ENCODE results near the gene CACNA1G.
A peak's percentile ranks its signal among the peaks of the same experiment; 100 is the strongest.

CACNA1G gene

DNA sequence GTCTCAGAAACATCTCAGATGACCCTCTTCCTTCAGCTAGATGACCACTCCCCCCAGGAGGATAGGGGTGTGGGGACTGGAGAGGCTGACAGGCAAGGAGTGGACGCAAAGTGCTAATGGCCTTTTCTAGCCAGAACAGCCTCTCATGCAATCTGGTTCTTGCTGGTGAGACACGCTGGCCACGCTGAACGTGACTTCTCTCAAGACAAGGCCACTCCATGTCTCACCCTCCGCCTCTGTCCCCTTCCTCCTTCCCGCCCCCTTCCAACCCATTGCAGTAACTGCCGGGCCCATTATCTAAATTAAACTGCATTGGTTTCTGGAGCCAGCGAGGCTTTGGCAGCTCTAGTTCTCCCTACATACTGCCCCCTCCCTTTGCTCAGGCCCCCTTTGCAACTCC is 9.5 kb downstream of the CACNA1G start:
- no peak for DNase-seq

DNA sequence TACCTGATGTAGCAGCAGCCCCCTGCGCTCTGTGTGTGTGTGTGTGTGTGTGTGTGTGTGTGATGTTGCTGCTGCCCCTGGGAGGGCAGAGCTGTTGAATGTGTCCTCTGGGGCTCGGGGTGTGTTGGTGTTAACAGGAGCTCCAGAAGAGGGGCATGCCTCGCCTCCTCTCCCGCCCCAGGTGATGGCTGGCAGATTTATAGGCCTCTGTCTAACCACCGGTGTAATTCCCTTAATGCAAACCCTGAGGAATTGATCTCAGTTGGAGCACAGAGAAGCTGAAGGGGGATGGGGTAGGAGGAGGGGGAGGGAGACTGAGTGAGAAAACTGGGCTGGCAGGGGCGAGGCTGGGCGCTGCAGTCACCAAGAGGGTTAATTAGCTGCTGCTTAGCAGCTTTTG is 10.0 kb downstream of the CACNA1G start:
- DNase-seq = no peak

DNA sequence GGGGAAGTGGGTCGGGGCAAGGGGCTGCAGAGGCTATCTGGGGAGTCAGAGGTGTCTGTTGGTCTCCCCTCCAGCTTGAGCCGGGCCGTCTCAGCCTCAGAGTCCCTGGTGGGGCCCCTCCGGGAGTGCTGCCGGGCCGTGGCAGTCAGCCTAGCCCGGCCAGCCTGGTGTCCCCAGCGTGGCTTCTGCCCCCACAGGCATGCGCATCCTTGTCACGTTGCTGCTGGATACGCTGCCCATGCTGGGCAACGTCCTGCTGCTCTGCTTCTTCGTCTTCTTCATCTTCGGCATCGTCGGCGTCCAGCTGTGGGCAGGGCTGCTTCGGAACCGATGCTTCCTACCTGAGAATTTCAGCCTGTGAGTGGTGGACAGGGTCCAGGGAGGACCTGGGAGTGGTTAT is 11.2 kb downstream of the CACNA1G start:
- no peak for DNase-seq

DNA sequence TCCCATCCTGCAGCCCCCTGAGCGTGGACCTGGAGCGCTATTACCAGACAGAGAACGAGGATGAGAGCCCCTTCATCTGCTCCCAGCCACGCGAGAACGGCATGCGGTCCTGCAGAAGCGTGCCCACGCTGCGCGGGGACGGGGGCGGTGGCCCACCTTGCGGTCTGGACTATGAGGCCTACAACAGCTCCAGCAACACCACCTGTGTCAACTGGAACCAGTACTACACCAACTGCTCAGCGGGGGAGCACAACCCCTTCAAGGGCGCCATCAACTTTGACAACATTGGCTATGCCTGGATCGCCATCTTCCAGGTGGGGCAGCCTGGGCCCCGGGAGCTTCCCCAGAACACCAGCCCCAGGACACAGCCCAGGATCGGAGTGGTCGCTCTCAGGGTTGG is 12.0 kb downstream of the CACNA1G start:
- DNase-seq = no peak

DNA sequence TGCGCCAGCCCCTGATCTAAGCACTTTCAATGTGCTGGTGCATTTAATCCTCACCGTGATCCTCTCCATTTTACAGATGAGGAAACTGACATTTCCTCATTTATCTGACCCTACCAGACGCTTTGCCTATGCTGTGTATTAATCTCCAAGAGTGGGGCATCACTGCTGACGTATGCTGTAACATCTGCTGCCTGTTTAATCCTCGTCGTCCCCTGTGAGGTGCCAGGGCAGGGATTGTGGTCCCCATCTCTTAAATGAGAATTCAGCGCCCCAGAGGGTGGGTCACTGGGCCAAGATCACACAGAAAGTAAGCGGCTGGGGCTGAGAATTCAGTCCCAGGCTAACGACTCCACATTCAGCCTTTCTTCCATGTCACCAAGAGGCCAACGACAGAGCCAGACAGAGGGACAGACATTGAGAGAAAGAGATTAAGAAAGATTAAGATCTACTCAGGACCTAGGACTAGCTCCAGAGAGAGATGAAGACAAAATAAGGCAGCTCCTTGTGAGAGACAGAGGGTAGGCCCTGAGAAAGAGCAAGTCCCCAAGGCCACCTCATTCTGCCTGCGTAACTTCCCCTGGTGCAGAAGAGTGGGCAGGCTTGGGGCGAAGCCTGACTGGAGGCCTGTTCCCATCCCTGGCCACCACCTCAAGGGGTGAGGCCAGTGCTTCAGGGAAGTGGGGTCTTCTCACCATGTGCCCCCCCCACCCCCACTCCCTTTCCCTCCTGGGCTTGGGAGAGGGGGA is 13.5 kb downstream of the CACNA1G start:
- no peak for DNase-seq

DNA sequence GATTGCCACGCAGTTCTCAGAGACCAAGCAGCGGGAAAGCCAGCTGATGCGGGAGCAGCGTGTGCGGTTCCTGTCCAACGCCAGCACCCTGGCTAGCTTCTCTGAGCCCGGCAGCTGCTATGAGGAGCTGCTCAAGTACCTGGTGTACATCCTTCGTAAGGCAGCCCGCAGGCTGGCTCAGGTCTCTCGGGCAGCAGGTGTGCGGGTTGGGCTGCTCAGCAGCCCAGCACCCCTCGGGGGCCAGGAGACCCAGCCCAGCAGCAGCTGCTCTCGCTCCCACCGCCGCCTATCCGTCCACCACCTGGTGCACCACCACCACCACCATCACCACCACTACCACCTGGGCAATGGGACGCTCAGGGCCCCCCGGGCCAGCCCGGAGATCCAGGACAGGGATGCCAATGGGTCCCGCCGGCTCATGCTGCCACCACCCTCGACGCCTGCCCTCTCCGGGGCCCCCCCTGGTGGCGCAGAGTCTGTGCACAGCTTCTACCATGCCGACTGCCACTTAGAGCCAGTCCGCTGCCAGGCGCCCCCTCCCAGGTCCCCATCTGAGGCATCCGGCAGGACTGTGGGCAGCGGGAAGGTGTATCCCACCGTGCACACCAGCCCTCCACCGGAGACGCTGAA is 15.2 kb downstream of the CACNA1G start:
- peak; percentile 19 for DNase-seq

DNA sequence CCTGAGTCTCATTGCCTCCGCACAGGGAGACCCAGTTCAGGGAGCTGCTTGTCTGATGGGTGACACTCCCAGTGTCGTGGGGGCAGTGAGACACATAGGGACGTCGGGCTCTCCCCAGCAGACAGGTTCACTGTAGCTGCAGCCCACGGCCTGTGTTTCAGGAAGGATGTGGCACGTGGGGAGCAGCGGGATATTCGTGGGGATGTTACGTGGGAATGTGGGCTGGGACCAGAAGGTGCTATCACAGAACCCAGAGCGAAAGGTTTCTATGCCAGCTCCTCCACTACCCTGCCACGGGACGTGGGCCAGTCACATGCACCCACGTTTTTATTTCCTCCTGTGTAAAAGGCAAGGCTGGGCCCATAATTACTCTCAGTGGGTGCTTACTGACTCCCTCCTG is 16.3 kb downstream of the CACNA1G start:
- no peak for DNase-seq

DNA sequence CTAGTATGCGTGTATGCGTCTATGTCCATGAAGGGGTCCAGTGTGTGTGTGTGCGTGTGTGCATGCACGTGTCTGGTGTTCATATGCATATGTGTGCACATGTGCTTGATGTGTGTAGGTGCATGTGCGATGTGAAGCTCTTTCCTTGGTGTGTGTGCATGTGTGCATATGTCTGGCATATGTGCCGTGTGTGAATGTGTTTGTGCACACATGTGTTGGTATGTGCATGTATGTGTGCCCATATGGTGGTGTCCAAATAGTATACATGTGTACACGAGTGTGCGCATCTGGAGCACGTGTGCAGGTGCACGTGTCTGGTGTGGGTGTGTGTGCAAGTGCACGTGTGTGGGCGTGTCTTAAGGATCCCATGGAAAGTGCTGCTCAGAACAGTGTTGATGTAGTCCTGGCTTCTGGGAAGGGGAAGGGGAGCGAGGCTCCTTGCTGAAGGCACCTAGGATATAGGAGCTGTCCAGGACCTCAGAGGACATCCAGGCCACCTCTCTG is 17.0 kb downstream of the CACNA1G start:
- no peak for DNase-seq

DNA sequence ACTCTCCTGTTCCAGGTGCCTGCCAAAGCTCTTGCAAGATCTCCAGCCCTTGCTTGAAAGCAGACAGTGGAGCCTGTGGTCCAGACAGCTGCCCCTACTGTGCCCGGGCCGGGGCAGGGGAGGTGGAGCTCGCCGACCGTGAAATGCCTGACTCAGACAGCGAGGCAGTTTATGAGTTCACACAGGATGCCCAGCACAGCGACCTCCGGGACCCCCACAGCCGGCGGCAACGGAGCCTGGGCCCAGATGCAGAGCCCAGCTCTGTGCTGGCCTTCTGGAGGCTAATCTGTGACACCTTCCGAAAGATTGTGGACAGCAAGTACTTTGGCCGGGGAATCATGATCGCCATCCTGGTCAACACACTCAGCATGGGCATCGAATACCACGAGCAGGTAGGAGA is 17.7 kb downstream of the CACNA1G start:
- no peak for DNase-seq

DNA sequence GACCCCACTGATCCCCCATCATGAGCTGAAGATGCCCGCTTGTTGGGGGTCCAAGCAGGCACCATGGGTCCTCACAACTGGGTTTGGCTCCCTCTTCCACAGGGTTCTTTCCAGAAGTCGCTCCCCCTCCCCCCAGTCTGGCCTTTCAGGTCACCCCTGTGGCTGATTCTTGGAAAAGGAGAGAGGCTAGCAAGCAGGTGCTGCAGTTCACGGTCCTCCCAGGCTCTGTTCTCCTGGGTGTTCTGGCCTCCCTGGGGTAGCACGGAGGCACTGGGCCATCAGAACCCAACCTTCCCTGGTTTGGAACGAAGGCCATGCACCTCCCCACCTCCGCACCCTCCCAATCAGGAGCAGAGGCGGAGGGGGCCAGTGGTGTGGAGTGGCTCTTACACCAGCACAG is 18.9 kb downstream of the CACNA1G start:
- DNase-seq = no peak

DNA sequence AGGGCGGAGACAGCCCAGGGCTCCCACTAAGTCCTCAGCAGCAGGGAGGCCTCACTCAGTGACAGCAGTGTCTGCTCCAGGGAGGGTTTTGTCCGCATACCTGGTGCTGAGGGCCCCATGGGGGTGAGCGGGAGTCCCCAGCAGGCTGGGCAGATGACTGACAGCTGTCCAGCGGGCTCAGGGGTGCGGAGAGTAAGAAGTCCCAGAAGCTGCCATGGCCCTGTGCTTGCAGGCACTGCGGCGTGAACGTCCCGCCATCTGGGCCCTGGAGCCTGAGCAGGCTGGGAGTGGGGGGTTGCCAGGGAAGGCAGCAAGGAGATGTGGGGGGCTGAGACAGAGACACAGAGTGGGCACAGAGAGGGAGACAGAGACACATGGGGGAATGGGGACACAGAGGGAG is 20.1 kb downstream of the CACNA1G start:
- DNase-seq = no peak

DNA sequence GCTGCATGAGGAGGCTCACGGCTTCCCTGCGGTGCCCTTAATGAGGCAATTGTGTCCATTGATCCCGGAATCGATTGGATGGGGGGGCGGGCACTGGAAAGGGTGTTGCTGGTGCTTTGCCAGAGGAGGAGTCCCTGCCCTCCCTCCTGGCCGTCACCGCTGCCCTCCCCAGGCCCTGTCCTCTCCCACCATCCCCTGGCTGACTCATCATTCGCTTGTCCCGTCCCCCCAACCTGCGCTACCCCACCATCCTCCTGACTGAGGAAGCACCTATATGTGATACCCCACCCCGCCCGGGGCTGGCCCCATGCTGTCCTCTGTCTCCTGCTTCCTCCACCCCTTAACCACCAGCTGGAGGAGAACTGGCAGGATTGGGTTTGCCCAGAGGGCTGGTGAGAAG is 20.8 kb downstream of the CACNA1G start:
- no peak for DNase-seq

DNA sequence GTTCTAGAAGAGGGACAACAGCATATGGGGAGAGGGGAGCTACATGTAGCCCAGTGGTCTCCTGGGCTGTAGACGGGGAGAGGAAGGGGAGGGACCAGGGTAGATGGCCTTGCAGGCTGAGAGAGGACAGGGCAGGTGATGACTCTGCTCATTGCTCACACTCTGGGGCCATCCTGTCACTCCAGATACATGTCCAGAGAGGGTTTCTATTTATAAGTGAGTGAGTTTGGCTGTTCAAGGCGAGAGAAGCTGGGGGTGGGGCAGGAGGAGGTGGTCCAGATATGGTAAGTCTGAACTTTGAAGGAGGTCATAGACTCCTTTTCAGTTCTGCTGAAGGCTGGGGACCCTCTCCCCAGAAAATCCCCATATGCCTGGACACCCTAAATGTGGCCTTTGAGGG is 22.2 kb downstream of the CACNA1G start:
- DNase-seq = no peak

DNA sequence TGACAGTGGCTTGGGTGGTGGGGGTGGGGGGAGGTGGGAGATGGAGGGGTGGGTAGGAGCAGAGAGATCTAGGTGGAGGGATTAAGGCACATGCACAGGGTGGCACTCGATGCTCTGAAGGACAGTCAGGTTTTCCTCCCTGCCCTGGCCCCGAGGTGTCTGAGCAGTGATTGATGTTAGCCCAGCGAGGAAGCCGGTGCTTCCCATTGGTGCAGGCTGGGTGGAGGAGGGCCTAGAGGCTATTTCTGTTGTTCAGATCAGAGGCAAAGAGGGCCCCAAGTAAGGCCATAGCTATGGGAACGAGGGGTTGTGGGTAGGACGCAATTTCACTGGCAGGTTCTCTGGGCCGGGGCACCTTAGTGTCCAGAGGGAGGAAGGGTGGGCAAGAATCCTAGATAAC is 23.1 kb downstream of the CACNA1G start:
- DNase-seq = no peak

DNA sequence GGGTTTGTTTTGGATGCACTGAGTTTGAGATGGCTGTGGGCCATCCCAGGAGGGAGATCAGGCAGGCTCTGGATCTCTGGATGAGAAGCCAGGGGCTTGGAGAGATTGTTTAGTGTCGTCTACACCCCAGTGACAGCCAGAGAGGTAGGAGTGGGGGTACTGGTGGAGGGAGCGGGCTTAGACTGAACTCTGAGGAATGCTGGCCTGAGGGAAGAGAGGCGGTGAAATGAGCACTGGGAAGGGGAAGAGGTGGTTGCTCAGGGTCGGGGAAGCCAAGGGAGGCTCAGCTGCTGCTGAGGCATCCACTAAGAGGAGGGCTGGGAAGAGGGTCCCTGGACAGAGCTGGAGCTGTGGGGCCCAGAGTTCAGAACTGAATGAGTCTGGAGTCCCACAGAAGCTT is 23.6 kb downstream of the CACNA1G start:
- no peak for DNase-seq

DNA sequence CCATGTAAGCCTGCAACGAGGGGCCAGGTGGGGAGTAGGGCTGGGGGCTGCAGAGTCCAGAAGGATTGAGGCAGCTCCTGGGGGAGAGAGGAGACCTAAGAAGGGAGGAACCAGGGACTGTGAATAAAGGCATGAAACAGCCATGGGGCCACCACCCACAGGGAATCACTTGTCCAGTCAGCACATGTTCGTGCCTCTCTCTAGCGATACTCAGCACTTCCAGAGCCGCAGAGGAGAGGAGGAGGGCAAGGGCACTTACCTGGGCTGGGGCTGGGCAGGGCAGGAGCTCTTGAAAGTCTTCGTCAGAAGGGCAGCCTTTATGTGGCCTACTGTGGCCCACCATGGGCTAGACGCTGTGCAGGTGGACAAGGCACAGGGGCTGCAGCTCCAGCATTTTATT is 24.2 kb downstream of the CACNA1G start:
- no peak for DNase-seq

DNA sequence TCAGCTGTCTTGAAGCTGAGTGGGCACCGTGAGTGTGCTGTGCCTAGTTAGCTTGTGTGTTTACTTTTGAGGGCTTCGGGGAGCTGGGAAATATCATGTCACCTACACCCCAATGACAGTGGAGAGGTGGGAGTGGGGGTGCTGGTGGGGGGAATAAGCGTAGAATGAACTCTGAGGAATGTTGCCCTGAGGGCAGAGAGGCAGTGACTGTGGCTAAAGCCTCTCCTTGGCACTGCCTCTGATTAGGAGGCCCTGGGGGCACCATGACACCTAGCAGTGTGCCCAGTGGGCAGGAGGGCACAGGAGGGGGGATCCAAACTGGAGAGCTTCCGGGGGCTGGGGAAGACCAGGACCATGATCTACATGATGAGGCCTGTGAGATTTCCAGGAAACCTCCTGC is 24.8 kb downstream of the CACNA1G start:
- no peak for DNase-seq

DNA sequence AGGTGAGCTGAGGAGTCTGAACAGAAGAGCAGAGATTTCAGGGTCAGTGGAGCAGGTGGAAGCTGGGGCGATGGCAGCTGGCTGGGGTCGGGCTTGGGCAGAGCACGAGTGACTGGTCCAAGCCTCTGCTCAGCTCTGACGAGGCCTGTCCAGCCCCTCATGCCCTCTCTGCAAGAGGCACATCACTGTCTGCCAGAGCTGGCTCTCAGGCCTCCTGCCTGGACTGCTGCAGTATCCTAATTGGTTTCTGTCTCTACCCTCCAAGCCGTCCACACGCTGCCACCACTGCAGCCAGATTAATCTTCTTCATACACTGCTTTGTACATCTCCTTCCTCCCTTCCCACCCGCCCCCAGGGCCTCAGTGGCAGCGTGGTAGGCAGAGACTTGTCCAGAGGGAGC is 25.4 kb downstream of the CACNA1G start:
- DNase-seq = no peak

DNA sequence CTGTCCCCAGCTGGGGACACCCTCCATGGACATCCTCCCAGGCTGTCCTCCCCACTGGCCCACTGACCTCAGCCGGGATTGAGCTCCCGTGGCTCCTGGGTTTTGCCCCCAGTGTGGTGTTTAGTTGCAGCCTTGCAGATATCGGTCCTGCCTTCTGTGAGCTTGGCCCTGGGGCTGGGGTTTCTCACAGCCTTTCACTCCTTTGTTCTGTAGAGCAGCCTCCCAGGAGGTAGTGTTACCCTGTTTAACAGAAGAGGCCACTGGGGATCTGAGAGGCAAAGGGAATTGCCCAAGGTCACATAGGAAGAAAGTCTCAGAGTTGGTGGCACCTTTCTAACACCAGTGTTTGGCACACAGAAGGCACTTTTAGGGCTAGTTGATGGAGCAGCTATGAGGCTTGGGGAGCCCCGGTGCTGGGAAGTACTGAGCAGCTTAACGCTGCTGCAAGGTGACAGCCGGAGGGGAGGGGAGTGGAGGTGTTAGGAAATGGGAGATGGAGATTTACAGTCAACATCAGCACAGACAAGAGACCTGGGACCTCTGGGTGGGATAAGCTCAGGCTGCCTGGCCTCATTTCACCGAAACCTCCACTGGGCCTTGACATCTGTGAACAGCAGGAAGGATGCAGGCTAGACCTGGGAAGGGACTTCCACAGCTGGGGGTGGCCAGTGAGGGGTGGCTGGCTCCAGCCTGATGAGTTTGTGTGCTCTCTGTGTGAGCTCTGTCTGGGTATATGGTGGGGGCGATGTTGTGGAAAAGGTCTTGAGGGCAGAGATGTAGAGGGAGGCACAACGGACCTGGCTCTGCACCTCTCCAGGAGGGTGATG is 26.1 kb downstream of the CACNA1G start:
- no peak for DNase-seq

DNA sequence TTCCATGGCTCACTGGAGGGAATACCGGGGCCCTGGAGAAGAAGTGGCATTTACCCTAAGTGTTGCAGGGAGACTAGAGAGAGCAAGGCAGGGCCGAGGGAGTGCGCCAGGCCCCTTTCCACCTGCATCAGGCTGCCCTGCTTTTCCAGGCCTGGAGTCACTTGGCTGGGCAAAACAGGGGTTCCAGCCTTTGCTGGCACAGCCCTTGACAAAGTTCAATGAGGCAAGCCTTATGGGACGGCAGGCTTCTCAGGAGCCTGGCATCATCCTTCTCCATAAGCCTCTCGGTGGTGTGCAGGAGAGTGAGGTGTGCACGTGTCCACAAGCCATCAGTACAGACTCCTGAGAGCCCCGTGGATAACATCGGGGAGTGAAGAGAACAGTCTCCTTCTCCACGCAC is 27.1 kb downstream of the CACNA1G start:
- DNase-seq = no peak

DNA sequence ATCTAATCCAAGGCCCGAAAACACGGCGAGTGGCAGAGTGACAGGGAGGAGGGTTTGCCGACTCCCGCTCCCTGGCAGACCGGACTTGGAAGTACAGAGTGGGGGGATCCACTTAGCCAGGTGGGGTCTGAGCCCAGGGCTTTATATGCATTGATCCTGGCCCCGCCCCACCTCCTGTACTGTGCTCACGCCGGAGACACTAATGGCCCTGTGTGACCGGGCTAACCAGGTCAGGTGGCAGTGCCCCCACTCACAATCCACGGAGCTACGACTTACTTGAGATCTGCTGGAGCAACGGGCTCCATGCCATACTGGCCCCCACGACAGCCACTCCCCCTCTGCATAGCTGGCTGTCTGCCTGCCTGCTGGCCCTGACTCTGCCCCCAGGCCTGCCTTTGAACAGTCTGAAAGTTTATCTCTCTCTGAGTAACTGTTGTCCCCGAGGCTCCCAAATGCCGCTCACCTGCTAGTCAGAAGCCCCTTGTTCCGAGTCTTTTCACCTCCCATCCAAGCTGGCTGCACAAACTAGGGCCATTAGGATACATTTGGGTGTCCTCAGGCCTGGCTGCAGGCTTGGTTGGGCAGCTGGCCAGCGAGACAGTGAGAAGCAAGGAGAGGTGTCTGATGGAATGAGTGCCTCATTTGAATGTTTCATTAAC is 28.0 kb downstream of the CACNA1G start:
- no peak for DNase-seq

DNA sequence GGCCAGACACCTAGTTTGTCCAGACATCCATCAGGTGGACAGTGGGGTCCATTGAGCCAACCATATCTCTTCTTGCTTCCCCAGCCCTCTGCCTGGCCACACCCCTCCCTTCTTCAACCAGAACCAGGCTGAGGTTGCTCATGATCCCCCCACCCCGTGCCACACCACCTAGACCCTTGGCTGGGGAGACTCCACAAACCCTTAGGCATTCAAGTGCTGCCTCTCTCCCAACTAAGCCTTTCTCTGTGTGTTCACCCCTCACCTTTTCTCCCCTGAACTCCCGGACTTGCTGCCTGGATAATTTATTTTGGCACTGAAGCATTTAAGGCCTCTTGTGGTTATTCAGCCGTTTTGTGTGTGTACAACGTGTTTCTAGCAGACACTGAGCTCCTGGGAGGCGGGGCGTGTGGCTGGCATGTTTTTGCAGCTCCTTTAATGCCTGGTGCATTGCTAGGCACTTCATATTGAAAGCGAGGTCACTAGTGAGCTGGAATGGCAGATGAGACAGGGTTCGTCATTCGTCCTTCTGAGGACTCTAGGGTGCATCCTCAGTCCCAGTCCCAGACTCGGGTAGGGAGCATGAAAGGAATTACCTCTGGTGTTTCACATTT is 28.7 kb downstream of the CACNA1G start:
- DNase-seq = peak; percentile 16

Measured in NCI-H2107 (cell line).